IgD-negative memory B cell (primary cell): Measurements from ENCODE around the gene STX4. TPM values are rescaled to one million over a fixed set of nuclear protein-coding genes. Genes with fewer than 3 reads are reported as not detected.
"Not testable (repeated sequence)": the region's sequence is repeated elsewhere in the genome, so short reads cannot be mapped to it uniquely, and the experiment has no call there.

Experiments
- H3K27ac Mint-ChIP-seq, 3 donors: one replicate each; pipeline ENCODE4 v1.8.0; 2020 to 2022; ENCODE audit warnings: mild to moderate bottlenecking in 3 of 3, mixed read lengths in 3 of 3, moderate library complexity in 1 of 3
- H3K27me3 Mint-ChIP-seq: one replicate; pipeline ENCODE4 v1.8.0; 2021; ENCODE audit warnings: mixed read lengths
- H3K36me3 Mint-ChIP-seq: one replicate; pipeline ENCODE4 v1.8.0; 2020; ENCODE audit warnings: mild to moderate bottlenecking, mixed read lengths
- H3K4me1 Mint-ChIP-seq, 3 donors: one replicate each; pipeline ENCODE4 v1.8.0; 2020 to 2022; ENCODE audit warnings: mixed read lengths in 3 of 3, mild to moderate bottlenecking in 1 of 3
- H3K4me3 Mint-ChIP-seq, 4 donors: one replicate each; pipeline ENCODE4 v1.8.0; 2020 to 2022; ENCODE audit warnings: mild to moderate bottlenecking in 4 of 4, mixed read lengths in 4 of 4, moderate library complexity in 3 of 4
- H3K9me3 Mint-ChIP-seq, 3 donors: one replicate each; pipeline ENCODE4 v1.8.0; 2020 to 2021; ENCODE audit warnings: mixed read lengths in 3 of 3, mild to moderate bottlenecking in 1 of 3
- polyA plus RNA-seq: library from polyadenylated mRNA; unstranded; fragments of 300-500 nt; fragmentation: Illumina TruSeq; gene quantifications from one replicate; pipeline ENCODE4 v1.2.3, GENCODE V29; 2021

Gene STX4
- polyA plus RNA-seq, 1 donor from 2014 or later, result 30.3 TPM

DNA sequence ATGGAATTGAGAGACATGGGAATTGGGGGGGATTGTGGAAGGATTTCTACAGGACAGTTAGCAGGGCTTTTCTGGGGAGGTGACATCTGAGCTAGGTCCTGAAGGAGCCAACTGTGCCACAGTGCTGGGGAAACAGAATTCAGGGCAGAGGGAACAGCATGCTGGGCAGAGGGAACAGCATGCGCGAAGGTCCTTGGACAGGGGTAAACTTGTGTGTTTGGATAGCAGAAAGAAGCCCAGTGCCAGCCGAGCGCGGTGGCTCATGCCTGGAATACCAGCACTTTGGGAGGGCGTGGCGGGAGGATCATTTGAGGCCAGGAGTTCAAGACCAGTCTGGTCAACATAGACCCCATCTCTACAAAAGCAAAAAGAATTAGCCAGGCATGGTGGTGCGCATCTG is 26.8 kb upstream of the STX4 start:
- peaks cover 0 to 4% (median 0%) of the 10 kb centered on the region in 3 donors for H3K4me1 Mint-ChIP-seq
- H3K9me3 Mint-ChIP-seq, result no peaks in the 10 kb centered on the region
- no peak overlapping the region for H3K4me3 Mint-ChIP-seq
- H3K27ac Mint-ChIP-seq, result peak overlapping the region in 1 of 3 donors; percentile 72
- H3K27me3 Mint-ChIP-seq, result peaks cover 22% of the 10 kb centered on the region
- peaks cover 4% of the 10 kb centered on the region for H3K36me3 Mint-ChIP-seq

DNA sequence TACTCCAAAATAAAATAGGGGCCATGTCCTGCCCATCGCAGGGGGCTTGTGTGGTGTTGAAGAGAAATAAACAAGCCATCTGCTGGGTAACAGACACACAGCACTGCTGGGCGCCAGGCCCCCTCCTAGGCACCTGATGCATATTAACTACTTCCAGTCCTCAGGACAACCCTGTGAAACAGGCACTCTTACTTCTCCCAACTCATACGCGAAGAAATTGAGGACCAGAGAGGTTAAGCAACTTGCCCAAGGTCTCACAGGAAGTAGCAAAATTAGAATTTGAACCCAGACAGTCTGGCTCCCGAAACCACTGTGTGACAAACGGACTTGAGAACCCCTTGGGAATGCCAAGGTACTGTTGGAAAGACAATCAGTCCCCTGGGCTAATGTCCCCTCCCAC is 25.7 kb upstream of the STX4 start:
- Mint-ChIP-seq H3K27ac (no peak overlapping the region), H3K36me3 (peaks cover 4% of the 10 kb centered on the region), H3K27me3 (peaks cover 31% of the 10 kb centered on the region), H3K9me3 (no peaks in the 10 kb centered on the region), H3K4me1 (peaks cover 0 to 4% (median 0%) of the 10 kb centered on the region in 3 donors), H3K4me3 (no peak overlapping the region)

DNA sequence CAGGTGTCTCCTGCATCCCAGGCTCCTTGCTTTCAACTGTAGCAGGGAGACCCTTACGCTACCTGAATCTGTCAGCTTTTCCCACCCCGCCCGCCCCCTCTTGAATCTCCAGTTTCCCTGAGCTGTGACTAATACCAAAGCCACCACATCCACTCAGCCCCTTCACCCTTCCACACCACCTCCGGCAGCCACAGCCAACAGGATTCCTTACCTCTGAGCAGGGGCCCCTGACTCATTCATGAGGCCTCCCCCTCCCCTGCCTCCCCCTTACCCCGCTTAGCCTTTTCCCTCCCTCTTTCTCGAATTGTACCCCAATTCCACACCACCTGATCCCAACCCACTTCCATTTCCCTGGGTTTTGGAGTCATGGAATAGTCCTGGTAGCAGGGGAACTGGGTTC is 25.2 kb upstream of the STX4 start:
- Mint-ChIP-seq H3K27me3 (peaks cover 32% of the 10 kb centered on the region), H3K4me1 (peaks cover 0 to 4% (median 0%) of the 10 kb centered on the region in 3 donors), H3K9me3 (no peaks in the 10 kb centered on the region), H3K27ac (no peak overlapping the region), H3K4me3 (no peak overlapping the region), H3K36me3 (peaks cover 4% of the 10 kb centered on the region)

DNA sequence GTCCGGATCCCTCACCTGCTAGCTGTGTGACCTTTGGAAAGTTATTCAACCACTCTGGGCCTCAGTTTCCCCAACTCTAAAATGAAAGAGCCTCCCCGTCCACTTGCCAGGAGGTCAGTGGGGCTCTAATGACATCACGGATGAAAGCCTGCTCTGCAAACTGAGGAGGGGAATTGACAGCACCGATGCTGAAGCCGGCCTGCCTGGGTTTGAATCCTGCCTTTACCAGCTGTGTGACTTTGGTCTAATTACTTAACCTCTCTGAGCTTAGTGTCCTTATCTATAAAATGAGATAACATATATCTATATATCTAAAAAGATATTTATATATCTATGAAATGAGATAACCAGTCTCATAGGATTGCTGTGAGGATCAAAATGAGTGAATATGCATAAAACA is 24.8 kb upstream of the STX4 start:
- H3K4me1 Mint-ChIP-seq, result peaks cover 0 to 4% (median 3%) of the 10 kb centered on the region in 3 donors
- H3K4me3 Mint-ChIP-seq, result no peak overlapping the region
- H3K9me3 Mint-ChIP-seq, result no peaks in the 10 kb centered on the region
- H3K27ac Mint-ChIP-seq, result no peak overlapping the region
- H3K36me3 Mint-ChIP-seq, result peaks cover 4% of the 10 kb centered on the region
- peaks cover 29% of the 10 kb centered on the region for H3K27me3 Mint-ChIP-seq

DNA sequence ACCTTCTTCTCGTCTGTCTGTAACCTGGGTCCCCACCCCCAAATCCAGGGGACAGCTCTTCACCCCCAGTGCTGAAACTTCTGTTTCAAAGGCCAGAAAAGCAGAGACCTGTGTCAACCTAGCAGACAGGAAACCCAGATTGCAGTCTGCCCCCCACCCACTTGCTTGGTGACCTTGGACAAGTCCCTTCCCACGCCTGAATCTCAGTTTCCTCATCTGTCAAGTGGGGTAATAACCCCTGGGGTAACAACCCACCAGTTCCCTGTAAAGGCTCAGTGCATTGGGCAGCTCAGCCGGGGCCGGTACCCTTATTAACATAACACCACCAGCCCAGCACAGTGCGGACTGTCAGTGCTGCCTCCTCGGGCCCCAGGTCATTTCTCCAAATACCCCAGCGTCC is 24.2 kb upstream of the STX4 start:
- Mint-ChIP-seq H3K36me3 (peaks cover 4% of the 10 kb centered on the region), H3K4me3 (peak overlapping the region in 1 of 4 donors; percentile 6), H3K27ac (no peak overlapping the region), H3K4me1 (peaks cover 0 to 4% (median 3%) of the 10 kb centered on the region in 3 donors), H3K9me3 (no peaks in the 10 kb centered on the region), H3K27me3 (peaks cover 29% of the 10 kb centered on the region)

DNA sequence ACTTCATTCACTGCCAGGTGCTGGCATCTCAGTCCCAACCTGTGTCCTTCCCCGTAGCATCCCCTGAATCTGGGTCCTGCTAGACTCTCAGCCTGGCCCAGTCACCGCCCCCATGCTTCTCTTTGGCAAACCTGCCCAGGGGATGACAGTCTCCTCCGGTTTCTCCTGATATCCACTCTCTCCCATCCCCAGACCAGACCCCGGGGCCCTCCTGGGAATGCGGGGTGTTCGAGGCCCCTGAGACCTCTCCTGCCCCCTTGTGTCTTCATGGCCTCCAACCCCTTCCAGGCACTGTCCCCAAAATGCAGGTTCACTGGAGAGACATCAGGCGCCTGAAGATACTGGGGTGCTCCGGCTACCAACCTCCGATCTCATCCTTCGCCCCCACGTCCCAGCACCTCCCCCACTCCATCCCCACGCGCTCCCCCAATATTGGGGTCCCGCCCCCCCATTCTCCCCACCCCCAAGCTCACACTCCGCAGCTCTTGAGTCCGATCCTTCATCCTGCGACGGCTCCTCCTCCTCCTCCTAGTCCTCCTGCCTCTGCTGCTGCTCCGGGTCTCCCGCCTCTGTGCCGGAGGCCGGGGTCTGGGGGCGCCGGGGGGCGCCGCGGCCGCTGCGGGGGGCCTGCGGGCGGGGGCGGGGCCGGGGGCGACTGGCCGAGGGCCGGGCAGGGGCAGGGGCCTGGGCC is 23.3 kb upstream of the STX4 start:
- Mint-ChIP-seq H3K4me3 (peak overlapping the region in 2 of 4 donors; percentile 56 to 58), H3K36me3 (peaks cover 4% of the 10 kb centered on the region), H3K4me1 (peaks cover 0 to 5% (median 3%) of the 10 kb centered on the region in 3 donors), H3K27ac (no peak overlapping the region), H3K9me3 (no peaks in the 10 kb centered on the region), H3K27me3 (peaks cover 29% of the 10 kb centered on the region)

DNA sequence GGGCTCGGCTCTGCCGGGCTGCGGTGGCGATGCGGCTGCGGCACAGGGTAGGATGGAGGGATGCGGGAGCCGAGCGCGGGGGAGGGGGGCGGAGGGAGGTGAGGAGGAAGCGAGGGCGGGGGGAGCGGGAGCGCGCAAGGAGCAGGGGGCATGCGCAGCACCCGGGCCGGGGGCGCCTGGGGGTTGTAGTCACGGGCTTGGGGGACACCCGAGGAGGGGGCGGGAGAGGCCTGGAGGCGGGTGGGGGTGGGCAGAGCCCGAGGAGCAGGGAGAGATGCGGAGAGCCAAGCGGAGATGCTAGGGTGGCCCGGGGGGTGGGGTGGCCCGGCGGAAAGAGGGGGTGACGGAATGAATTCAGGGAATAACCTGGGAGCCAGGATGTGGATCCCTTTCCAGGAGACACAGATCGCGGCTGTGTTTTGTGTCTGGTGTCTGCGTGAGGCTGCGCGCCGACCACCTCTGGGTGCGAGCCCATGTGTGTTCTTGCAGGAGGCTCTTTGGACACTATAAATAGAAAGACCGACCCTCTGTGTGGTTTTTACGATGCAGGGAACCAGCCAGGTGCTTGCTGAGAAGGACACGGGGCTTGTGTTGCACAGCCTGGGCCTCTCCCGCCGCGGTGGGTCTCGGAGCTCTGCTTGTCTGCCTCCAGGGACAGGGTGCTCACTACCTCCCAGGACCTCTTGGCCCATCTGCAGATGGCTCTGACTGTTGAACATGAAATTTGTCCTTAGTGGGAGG is 22.6 kb upstream of the STX4 start, which contains the start of gene STX1B:
Gene STX1B (minus strand): TSS at position 54 of the 741 bp plus-strand sequence. CDS start 242 bp downstream, outside the sequence.
- H3K4me1 Mint-ChIP-seq, result peaks cover 0 to 6% (median 3%) of the 10 kb centered on the region in 3 donors
- no peaks in the 10 kb centered on the region for H3K9me3 Mint-ChIP-seq
- peaks cover 4% of the 10 kb centered on the region for H3K36me3 Mint-ChIP-seq
- peaks cover 29% of the 10 kb centered on the region for H3K27me3 Mint-ChIP-seq
- peak within 1 kb of the TSS in 3 of 4 donors; percentile 41 to 86 (median 78) for H3K4me3 Mint-ChIP-seq
- H3K27ac Mint-ChIP-seq, result no peak within 1 kb of the TSS

DNA sequence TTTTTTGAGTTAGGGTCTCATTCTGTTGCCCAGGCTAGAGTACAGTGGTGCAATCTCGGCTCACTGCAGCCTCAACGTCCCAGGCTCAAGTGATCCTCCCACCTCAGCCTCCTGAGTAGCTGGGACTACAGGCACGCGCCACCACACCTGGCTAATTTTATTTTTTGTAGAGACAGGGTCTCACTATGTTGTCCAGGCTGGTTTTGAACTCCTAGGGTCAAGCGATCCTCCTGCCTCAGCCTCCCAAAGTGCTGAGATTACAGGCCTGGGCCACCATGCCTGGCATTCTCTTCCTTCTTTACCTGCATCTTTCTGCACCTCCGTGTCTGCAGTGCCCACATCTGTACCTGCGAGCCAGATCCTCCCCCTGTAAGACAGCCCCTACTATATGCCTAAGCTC is 21.5 kb upstream of the STX4 start:
- H3K27me3 Mint-ChIP-seq, result peaks cover 29% of the 10 kb centered on the region
- H3K4me3 Mint-ChIP-seq, result peak overlapping the region in 2 of 4 donors; percentile 37 to 65
- H3K27ac Mint-ChIP-seq, H3K9me3 Mint-ChIP-seq, H3K36me3 Mint-ChIP-seq, H3K4me1 Mint-ChIP-seq: not testable (repeated sequence)

DNA sequence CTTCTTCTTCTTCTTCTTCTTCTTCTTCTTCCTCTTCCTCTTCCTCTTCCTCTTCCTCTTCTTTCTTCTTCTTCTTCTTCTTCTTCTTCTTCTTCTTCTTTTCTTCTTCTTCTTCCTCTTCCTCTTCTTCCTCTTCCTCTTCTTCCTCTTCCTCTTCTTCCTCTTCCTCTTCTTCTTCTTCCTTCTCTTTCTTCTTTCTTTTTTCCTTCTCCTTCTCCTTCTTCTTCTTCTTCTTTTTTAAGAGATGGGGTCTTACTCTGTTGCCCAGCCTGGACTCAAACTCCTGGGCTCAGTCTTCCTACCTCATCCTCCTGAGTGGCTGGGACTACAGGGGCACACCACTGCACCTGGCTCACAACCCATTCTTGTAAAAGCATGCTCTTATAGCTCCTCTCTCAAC is 20.1 kb upstream of the STX4 start:
- not testable (repeated sequence) for H3K4me1 Mint-ChIP-seq, H3K9me3 Mint-ChIP-seq, H3K27ac Mint-ChIP-seq, H3K36me3 Mint-ChIP-seq
- Mint-ChIP-seq H3K27me3 (peaks cover 27% of the 10 kb centered on the region), H3K4me3 (peak overlapping the region in 1 of 4 donors; percentile 65)

DNA sequence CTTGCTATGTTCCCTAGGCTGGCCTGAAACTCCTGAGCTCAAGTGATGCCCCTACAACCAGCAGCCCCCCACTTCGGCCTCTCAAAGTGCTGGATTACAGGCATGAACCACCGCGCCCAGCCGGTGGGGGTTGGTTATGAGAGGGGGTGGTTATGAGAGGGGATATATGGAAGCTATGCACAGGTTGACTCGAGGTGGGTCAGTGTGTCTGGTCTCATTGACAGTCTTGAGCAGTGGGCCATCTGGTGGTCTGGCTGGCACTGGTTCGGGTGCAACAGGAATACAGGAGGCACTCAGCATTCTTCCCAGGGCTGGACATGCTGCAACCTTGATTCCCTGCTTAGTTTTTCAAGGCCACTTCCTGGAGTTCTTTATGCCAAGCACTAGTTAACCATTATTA is 17.3 kb upstream of the STX4 start:
- no peaks in the 10 kb centered on the region for H3K9me3 Mint-ChIP-seq
- H3K4me3 Mint-ChIP-seq, result no peak overlapping the region
- peaks cover 5% of the 10 kb centered on the region for H3K36me3 Mint-ChIP-seq
- no peak overlapping the region for H3K27ac Mint-ChIP-seq
- H3K4me1 Mint-ChIP-seq, result peaks cover 0 to 5% (median 3%) of the 10 kb centered on the region in 3 donors
- H3K27me3 Mint-ChIP-seq, result peaks cover 18% of the 10 kb centered on the region

DNA sequence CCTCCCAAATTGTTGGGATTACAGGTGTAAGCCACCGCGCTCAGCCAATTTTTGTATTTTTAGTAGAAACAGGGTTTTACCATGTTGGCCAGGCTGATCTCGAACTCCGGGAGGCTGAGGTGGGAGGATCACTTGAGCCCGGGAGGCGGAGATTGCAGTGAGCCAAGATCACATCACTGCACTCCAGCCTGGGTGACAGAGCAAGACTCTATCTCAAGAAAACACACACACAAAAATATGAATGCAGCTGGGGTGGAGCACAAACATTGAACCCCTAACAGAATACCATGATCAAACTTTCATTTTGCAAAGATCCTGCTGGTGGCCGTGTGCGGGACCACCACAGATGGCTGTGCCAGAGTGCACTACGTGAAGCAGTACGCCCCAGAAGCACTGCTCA is 15.6 kb upstream of the STX4 start:
- not testable (repeated sequence) for H3K36me3 Mint-ChIP-seq, H3K4me1 Mint-ChIP-seq, H3K27me3 Mint-ChIP-seq, H3K4me3 Mint-ChIP-seq, H3K27ac Mint-ChIP-seq, H3K9me3 Mint-ChIP-seq

DNA sequence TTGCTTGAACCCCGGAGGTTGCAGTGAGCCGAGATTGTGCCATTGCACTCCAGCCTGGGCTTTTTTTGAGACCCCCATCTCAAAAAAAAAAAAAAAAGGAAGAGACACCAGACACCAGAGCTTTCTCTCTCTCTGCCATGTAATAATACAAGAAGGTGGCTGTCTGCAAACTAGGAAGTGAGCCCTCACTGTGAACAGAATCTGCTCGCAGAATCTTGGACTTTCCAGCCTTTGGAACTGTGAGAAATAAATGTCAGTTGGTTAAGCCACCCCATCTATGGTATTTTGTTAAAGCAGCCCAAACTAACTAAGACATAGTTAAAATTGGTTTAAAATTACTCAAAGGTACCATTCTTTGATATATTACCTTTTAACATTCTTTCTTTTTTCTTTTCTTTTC is 12.8 kb upstream of the STX4 start:
- Mint-ChIP-seq H3K36me3 (peaks cover 2% of the 10 kb centered on the region), H3K4me1 (peaks cover 0 to 2% (median 0%) of the 10 kb centered on the region in 3 donors), H3K27me3 (peaks cover 2% of the 10 kb centered on the region), H3K9me3 (no peaks in the 10 kb centered on the region), H3K4me3 (no peak overlapping the region), H3K27ac (no peak overlapping the region)

DNA sequence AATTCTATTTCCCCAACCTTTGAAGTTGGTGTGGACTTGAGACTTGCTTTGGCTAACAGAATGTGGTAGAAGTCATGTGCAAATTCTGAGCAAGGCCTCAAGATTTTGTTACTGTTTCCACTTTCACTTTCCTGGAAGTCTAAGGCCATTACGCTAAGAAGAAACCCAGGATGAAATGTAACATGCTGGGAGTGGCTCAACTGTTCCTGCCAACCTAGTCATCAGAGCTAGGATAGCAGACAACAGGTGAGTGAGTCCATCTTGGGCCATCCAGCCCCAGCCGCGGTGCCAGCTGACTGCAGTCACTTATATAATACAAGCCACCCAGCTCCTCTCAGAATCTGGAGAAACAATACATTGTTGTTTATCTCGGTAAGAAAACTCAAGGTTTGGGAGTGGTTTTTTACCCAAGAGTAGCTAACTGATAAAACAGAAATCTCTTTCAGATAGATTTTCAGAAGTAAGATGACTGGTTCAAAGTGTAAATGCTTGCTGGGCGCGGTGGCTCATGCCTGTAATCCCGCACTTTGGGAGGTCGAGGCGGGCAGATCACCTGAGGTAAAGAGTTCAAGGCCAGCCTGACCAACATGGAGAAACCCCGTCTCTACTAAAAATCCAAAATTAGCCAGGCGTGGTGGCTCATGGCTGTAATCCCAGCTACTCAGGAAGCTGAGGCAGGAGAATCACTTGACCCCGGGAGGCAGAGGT is 10.7 kb upstream of the STX4 start:
- Mint-ChIP-seq H3K4me1 (peaks cover 0 to 2% (median 0%) of the 10 kb centered on the region in 3 donors), H3K27ac (no peak overlapping the region), H3K4me3 (no peak overlapping the region), H3K9me3 (no peaks in the 10 kb centered on the region), H3K27me3 (no peaks in the 10 kb centered on the region), H3K36me3 (peaks cover 2% of the 10 kb centered on the region)

DNA sequence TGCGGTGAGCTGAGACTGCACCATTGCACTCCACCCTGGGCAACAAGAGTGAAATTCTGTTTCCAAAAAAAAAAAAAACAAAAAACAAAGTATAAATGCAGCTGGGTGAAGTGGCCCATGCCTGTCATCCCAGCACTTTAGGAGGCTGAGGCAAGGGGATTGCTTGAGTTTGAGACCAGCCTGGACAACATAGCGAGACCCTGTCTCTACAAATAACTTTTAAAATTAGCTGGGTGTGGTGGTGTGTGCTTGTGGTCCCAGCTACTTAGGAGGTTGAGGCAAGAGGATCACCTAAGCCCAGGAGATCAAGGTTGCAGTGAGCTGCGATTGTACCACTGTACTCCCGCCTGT is 10.1 kb upstream of the STX4 start:
- H3K4me1 Mint-ChIP-seq, result peaks cover 0 to under 1% (median 0%) of the 10 kb centered on the region in 3 donors
- H3K27me3 Mint-ChIP-seq, result no peaks in the 10 kb centered on the region
- no peak overlapping the region for H3K4me3 Mint-ChIP-seq
- no peaks in the 10 kb centered on the region for H3K9me3 Mint-ChIP-seq
- no peak overlapping the region for H3K27ac Mint-ChIP-seq
- H3K36me3 Mint-ChIP-seq, result peaks cover under 1% of the 10 kb centered on the region

DNA sequence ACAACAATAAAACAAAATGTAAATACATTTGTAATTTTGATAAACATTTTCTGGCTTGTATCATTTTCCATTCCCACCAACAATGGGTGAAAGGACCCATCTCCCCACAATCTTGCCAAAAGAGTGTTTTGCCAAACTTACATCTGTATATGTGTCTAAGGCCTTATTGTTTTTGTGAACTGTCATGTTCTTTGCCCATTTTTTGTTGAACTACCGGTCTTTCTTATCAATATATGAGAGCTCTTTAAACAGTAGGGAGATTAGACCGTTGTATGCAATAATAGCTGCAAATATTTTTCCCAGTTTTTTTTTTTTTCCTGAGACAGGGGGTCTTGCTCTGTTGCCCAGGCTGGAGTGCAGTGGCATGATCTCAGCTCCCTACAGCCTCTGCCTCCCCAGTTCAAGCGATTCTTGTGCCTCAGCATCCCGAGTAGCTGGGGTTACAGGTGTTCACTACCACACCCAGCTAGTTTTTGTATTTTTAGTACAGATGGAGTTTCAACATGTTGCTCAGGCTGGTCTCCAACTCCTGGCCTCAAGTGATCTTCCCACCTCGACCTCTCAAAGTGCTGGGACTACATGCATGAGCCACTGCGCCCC is 9.6 kb upstream of the STX4 start:
- H3K36me3 Mint-ChIP-seq, result no peaks in the 10 kb centered on the region
- H3K4me1 Mint-ChIP-seq, result no peaks in the 10 kb centered on the region
- no peak overlapping the region for H3K4me3 Mint-ChIP-seq
- H3K27me3 Mint-ChIP-seq, result no peaks in the 10 kb centered on the region
- no peak overlapping the region for H3K27ac Mint-ChIP-seq
- H3K9me3 Mint-ChIP-seq, result no peaks in the 10 kb centered on the region
